NCI-H2196 (cell line): ENCODE measurements around the gene CDKN1C.

Source experiments
- DNase-seq: peaks from one replicate; lab custom pipeline; 2025; ENCODE audit not compliant: unreplicated experiment; lab: John Stamatoyannopoulos, UW

Gene CDKN1C

DNA sequence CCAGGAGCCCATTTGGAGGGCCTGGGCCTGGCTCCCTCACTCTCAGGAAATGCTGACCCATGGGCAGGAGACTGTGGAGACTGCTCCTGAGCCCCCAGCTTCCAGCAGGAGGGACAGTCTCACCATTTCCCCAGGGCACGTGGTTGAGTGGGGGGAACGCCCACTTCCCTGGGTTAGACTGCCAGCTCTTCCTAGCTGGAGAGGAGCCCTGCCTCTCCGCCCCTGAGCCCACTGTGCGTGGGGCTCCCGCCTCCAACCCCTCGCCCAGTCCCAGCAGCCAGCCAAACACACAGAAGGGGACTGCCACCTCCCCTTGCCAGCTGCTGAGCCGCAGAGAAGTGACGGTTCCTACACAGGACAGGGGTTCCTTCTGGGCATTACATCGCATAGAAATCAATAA is 37.1 kb downstream of the CDKN1C start:
- no peak for DNase-seq

DNA sequence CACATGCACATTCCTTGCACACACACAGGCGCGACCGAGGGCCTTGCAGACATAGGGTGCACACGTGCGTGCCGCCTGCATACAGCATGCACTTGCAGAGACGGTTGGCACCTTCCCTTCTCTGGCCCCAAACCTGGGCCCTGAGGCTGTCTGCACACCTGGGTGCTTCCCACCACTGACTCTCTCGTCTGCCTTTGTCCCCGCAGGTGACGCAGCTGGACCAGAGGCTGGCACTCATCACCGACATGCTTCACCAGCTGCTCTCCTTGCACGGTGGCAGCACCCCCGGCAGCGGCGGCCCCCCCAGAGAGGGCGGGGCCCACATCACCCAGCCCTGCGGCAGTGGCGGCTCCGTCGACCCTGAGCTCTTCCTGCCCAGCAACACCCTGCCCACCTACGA is 38.0 kb downstream of the CDKN1C start:
- DNase-seq: no peak

DNA sequence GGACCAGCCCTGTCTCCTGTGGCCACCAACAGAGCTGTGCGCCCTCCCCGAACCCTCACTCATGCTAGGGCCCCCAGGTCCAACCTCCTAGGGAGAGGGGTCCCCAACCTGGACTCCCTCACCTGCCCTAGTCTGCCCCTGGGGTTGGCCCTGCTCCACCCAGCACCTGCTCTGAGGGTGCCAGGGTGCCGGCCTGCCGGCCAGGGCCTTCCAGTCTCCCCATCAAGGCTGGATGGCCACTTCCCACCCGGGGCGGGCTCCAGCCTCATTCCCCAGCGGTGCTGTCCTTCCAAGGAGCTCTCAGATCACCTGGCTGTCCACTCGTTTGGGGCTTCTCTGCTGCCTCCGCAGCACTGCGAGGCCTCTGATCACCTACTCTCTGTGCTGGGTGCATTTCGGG is 39.1 kb downstream of the CDKN1C start:
- DNase-seq: no peak

DNA sequence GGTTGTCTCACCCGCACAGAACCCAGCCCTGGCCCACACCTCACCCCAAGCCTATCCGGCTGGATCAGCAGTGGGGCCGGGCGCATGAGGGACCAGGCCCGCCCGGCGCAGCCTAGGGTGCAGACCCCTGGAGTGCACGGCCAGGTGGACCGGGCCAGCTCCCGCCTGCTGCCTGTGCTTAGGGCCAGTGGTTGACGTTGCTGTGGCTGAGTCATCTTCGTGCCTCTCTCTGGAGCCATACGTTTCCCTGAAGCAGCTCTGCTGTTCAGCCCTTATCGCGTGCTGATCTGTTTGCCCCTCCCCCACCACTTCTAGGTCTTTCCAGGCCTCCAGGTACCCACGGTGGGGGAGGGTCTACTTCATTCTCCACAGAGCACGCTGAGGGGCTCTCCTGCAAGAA is 39.5 kb downstream of the CDKN1C start:
- DNase-seq: no peak

DNA sequence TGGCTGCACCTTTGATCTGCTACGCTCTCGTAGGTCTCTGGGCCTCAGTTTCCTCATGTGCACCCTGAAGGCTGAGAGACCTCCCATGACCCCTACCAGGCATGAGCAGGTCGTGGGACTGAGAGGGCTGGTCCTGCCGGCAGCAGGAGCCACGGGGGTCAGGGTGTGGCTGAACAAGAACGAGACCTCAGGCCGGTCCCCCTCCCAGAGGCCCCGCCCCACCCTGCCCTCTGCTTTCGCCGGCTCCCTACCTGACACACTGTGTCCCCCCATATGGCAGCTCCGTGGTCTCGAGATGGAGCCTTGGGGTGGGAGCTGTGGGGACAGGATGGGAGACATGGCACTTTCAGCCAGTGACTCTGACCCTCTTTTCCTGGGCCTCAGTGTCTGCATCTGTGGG is 40.6 kb downstream of the CDKN1C start:
- no peak for DNase-seq

DNA sequence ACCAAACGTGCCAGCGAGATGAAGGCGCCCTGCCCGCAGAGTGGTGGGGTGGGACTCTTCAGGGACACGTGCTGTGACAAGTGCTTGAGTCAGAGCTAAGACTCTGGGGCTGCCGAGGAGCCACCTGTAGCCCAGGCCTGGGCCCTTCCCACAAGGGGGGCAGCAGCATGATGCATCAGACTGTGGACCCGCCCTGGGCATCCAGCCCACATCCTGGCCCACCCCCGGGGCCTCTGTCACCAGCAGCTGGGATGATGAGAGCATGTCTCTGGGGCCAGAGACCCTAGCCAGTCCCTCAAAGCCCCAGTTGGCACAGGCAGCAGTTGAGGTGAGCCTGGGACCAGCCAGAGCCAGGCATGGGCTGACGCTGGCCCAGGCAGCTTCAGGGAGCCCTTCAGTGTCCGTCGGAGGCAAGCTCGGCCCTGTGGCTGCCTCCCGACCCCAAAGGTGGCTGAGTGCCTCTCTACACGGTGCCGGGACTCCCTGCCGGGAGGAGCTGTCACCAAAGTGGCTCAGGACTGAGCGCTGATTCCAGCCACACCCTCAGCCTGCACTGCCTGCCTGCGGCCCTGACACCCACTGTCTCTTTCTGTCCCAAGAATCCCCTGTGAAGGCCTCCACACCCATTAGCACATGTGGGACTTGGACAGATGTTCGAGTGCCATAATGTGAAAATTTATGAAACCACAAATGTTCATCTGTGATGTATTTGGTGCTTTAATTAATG is 41.3 kb downstream of the CDKN1C start:
- no peak for DNase-seq

DNA sequence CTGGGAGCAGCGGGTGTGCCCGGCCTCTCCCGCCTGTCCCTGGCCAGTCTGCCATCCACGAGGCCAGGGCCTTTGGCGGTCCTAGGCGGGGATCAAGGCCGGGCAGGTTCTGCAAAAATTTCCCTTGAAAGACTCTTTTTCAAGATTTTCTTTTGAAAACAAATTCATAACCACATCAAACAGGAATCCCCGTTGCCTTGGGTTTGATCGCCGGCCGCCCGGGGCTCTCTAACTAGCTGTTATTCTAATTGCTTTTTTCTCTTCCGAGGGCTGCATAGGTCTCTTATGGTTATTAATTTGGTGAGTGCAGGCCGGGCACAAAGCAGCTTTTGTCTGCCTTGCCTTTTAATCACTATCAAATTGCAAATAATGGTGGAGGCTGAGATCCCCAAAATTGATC is 42.0 kb downstream of the CDKN1C start:
- DNase-seq: no peak

DNA sequence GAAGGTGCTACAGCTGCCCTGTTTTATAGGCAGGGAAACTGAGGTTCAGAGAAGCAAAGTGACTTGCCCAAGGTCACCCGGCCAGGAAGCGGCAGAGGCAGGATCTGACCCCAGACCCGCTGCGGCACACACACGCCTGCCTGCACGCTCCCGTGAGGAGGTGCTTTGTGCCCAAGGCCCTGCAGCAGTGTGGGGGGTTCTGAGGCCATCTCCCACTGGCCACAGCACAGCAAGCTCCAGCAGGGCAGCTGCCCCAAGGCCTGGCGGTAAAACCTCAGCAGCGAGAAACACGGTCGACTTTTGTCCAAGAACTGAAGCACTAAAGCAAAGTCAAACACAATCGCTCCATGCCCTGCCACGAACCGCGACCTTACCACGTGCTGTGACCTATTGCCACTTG is 42.7 kb downstream of the CDKN1C start:
- DNase-seq: no peak

DNA sequence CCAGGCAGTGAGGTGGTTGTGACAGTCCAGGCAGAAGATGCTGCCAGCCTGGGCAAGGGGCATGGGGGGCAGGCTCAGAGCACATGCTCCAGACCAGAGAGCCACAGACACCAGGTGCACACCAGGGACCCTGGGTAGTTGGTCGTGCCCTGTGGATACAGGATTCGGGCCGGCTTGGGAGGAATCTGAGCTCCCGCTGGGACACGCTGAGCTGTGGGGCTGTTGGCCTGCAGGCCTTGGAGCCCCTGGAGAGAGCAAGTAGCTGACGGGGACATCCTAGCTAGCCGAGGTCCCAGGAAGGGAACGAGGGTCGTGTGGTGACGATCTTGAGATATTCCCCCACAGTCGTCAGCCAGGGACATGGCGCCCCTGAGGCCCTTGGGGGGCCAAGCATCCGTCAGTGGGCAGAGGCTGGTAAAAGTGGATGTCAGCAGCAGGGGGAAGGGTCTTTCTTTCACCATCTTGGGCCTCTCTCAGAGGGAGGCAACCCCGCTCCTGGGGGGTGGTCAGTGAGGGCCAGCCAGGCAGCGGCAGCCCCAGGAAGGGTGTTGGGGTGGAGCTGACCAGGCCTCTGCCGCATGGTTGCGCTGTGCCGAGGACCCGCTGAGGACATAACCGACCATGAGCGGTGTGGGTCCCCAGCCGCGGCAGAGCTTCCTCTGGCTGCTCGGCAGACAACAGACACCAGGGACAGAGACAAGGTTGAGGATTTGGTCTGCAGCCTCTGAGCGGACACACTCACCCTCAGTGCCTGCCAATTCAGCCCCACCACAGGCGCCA is 44.0 kb downstream of the CDKN1C start:
- DNase-seq: no peak

DNA sequence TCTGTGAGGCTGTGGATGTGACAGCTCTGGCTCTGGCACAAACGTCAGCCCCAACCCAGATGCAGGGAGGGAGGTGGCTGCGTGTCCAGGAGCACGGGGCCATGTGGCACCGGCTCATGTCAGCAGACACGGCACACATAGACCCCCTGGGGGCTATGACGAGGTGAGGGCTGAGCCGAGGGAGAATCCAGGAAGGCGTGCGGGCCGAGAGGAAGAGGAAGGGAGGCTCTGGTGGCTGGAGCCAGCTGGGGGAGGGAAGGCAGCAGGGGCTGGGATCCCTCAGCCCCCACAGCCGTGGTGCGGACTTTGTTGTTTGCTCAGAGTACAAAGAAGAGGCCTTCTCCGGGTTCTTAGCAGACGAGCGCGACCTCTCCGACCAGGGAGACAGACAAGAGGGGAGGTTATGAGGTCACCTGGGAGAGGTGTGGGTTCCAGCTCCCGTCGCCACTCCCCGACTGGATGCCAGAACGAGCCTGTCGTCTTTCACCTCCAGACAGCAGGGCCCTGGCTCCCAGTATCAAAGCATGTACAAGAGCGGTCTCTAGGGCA is 46.1 kb downstream of the CDKN1C start:
- DNase-seq: no peak

DNA sequence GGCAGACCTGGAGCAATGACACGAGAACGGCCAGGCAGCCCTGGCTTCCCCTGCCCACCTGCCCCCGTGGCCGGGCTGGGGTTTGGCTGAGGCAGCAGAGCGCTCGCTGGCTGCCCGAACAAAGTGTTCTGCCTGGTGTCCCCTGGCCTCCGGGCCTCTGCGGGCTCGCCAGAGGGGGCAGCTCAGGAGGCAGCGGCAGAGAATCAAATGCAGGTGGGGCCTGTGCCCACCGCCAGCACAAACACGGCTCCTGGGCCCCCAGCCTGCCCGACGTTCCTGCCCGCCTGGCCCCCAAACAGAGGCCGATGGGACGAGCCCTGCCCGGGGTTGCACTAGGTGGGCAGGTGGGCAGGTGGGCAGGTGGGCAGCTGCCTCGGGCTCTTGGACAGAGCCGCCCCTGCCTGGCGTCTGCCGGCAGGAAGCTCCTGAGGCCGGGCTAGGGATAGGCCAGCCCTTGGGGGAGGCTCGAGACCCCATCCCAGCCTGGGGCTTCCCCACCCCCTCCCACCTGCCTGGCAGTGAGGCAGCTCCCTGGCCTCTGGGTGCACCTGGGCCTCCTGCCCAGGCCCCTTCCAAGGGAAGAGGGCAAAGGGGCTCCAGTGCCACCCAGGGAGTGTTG is 46.8 kb downstream of the CDKN1C start:
- DNase-seq: no peak

DNA sequence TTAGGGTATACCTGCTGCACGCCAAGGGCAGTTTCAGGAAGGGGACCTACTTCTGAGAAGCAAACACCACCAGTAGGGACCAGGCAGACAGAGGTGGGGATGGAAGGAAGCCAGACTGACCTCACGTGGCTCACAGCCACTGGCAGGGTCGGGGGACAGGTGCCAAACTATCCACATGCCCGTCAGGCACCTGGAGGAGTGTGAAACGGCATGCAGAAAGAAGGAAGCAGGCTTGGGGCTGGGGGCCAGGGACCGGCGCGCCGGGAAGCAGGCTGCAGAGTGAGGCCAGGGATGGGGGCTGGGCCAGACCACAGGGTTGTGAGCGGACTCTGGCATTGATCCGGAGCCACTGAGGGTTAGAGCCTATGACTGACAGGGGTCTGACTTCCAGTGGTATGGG is 47.5 kb downstream of the CDKN1C start:
- DNase-seq: no peak

DNA sequence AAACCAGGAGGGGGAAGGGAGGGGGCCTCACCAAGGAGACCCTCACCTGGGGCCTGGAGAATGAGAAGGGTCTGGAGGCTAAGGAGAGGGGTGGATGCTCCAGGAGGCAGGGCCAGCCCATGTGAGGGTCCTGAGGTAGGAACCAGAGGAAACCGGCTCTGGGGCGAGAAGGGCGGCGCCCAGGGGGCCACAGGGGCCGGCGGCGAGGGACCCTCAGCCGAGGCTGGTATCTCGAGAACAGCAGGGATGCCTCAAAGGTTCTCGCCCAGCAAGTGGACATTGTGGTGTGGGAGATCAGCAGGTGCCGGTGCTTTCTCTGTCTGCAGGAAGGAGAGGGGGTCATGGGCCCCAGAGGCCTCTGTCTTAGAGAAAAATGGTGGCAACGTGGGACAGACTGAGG is 47.9 kb downstream of the CDKN1C start:
- no peak for DNase-seq

DNA sequence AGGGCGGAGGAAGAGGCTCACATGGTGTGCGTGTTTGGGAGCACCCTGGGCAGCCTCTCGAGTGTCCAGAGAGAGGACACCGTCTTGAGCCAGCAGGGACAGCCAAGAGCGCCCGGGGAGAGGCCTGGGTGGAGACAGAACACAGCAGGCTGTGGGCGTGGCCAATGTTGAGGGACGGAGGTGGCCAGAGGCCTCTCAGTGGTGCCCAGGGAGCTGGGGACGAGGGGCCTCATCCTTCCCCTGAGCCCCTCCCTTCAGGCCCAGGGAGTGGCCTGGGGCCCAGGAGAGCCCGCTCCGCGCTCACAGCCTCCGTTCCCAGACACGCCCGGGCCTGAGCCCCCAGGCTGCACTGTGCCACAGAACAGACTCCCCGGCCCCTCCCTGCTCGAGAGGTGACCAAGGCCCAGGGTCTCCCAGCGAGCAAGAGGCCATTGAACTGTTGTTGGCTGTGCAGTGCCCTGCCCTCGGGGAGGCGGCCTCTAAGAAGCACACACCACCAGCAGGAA is 48.4 kb downstream of the CDKN1C start:
- DNase-seq: no peak

DNA sequence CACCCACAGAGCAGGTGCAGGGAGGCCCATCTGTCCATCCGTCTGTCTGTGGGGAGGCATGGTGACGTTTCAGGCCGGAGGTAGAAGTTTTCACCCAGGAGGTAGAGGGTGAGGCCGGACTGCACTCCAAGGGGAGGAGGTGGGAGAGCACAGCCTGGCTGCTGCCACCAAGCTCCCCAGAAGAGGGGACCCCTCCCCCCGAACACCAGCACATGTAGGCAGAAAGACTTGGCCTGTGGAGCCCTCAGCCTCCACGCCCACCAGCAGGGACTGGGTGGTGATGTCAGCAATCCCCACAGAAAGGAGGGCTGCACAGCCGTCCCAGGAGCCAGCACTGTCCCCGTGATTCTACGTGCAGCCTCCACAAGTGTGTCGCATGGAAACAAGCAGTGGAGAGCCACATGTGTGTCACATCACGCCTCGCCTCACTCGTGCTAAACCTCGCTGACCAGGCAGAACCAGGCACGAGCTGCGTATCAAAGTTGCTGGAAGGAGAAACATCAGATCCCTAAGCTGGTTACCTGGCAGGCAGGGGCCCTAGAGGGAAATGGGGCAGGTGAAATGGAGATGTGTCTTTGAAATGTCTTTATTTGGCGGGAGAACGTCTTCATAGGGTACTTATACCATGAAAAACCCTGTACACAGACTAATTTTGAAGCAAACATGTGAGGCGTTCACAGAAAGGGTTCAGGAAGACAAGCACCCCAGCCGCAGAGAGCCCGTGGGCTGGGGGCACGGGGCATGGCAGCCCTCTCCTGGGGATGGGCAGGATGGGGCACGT is 49.1 kb downstream of the CDKN1C start:
- DNase-seq: no peak

DNA sequence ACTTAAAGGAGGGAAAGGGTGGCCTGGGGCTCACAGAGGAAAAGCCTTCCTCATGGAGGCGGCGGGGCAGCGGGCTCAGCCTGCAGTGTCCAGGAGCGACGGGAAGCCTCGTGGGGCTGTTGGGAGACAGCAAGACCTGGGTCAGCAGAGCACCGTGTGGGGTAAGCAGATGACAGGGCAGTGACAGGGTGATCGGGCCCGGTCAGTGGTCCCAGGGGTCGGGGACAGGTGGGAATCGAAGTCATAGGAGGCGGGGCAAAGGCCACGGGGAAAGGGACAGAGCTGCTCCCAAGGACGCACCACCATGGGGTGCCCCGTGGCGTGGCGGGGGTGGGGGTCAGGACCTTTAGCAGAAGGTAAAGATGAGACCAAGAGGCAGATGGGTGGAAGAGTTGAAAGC is 49.8 kb downstream of the CDKN1C start:
- no peak for DNase-seq

DNA sequence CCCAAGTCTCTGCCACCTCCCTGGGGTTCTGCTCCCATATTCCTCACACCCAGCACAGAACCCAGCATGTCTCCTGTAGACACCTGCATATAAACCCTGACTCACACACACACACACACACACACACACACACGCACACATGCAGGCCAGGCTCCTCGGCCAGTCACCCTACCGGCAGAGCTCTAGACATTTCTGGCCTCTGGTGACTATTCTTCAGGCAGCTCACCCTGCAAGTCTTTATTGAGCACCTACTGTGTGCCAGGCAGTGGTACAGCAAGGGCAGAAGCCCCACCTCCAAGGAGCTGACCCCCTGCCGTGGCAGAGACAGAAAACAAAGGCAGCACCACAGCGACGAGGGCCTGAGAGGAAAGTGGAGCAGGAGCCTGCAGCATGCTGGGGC is 50.3 kb downstream of the CDKN1C start:
- no peak for DNase-seq

DNA sequence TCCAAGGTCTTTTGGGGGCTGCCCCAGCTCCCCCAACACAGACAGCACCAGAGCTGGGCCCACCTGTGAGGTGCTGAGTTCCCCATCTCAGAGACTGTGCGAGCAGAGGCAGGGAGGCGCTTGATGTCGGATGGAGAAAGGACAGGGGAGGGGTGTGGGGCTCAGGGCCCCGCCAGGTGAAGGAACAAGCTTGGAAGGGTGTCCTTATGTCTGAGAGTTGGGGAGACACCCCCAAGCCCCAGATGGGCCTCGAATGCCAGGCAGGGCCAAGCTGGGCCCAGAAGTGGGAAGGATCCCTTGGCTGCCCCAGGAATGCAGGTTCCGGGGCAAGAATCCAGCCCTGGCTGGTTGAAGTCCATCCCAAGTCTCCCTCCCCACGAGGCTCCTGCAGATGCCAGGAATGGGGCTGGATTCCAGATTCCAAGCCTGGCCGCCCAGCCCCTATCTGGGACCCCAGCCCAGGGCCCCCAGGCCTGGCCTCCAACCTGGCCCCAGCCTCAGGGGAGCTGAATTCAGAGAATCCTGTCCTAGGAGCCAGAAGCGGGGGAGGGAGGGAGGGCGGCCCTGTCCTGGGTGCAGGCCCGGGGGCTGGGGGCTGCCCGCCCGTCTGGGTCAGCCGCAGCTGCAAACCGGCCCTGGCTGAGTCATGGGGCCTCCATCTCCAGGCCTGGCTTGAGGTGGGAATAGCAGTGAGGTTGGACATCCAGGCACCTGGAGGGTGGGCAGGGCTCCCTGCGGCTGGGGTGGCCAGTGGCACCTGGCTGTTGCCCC is 50.9 kb downstream of the CDKN1C start:
- no peak for DNase-seq

DNA sequence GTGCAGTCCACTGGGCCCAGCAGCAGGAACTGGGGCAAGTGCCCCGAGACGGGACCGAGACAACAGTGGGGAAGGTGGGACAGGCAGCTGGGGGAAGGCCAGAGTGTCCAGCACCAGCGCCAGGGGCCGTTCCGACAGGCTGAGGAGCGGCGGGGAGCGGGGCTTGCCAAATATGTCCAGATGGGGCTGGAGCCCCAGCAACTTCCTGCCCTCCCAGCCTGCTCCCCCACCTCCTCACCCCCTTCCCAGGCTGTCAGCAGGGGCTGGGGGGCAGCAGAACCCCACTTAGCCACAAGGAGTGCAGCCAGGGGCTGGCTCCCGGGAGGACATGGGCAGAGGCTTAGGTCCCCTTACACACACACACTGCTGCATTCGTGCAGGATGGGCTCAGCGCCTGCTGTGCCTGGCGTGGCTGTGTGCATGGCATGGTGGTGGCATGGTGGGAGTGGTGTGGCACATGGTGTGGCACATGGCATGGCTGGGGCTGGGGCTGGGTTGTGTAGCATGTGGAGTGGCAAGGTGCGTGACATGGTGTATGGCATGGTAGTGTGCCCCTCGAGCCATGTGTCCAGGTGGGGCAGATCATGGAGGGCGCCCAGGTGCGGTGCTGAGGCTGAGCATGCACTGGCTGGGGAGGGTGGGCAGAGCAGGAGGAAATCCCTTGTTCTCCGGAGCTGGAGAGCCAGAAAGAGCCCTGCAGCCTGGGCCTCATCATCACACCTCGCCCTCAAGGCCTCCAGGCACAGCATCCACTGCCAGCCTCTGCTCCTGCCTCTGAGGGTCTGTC is 51.7 kb downstream of the CDKN1C start:
- no peak for DNase-seq
